T1000 (cell line): ENCODE measurements around the gene GSC.
"Not testable (repeated sequence)": the region's sequence is repeated elsewhere in the genome, so short reads cannot be mapped to it uniquely, and the experiment has no call there.

Experiments
- DNase-seq: peaks from one replicate; lab custom pipeline; 2025; ENCODE audit warnings: mixed read lengths; lab: John Stamatoyannopoulos, UW

Gene GSC

GRCh38 chr14:94746131-94746530 is 23.8 kb downstream of the GSC start:
- no peak for DNase-seq

- no peak for DNase-seq
Observed at GRCh38 chr14:94738751-94739150, 31.2 kb downstream of the GSC start.

GRCh38 chr14:94738097-94738496 is 31.8 kb downstream of the GSC start:
- no peak for DNase-seq

GRCh38 chr14:94728950-94729349 is 41.0 kb downstream of the GSC start:
- no peak for DNase-seq

GRCh38 chr14:94728440-94728839 is 41.5 kb downstream of the GSC start:
- DNase-seq, result not testable (repeated sequence)

GRCh38 chr14:94726649-94727048 is 43.3 kb downstream of the GSC start:
- not testable (repeated sequence) for DNase-seq

- DNase-seq, result no peak
Observed at GRCh38 chr14:94724993-94725392, 44.9 kb downstream of the GSC start.

GRCh38 chr14:94722397-94722796 is 47.5 kb downstream of the GSC start:
- DNase-seq, result no peak
